Ammon's horn (tissue), 1 donor: ENCODE measurements around the gene POF1B.
"Not testable (repeated sequence)": the region's sequence is repeated elsewhere in the genome, so short reads cannot be mapped to it uniquely, and the experiment has no call there.

Experiments used
- DNase-seq: peaks from one replicate; pipeline ENCODE4 v3.0.0-alpha.2; 2016; ENCODE audit warnings: low spot score

Gene POF1B, protein sequence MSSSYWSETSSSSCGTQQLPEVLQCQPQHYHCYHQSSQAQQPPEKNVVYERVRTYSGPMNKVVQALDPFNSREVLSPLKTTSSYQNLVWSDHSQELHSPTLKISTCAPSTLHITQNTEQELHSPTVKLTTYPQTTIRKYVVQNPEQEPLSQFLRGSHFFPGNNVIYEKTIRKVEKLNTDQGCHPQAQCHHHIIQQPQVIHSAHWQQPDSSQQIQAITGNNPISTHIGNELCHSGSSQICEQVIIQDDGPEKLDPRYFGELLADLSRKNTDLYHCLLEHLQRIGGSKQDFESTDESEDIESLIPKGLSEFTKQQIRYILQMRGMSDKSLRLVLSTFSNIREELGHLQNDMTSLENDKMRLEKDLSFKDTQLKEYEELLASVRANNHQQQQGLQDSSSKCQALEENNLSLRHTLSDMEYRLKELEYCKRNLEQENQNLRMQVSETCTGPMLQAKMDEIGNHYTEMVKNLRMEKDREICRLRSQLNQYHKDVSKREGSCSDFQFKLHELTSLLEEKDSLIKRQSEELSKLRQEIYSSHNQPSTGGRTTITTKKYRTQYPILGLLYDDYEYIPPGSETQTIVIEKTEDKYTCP

GRCh38 chrX:85379174-85379907 lies at the start of gene POF1B:
TSS of gene POF1B (minus strand) at chrX:85379665. CDS start at chrX:85379454, 211 bp downstream.
- DNase-seq = no peak

DNA sequence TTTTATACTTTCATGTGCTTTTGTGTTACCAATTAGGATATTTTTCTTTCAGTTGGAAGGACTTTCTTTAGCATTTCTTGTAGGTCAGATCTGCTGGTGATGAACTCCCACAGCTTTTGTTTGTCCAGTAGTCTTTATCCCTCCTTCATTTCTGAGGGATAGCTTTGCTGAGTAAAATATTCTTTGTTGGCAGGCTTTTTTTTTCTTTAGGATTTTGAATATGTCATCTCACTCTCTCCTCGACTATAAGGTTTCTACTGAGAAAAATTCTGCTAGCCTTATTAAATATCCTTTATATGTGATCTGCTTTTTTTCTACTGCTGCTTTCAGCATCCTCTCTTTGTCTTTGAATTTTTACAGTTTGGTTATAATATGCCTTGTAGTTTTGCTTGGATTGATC lies 49.6 kb upstream of the POF1B start:
- DNase-seq = no peak

GRCh38 chrX:85419293-85419692 lies 39.8 kb upstream of the POF1B start:
- DNase-seq = no peak

- no peak for DNase-seq
Observed at GRCh38 chrX:85391878-85392238, 12.4 kb upstream of the POF1B start.

GRCh38 chrX:85391185-85391877 lies 11.9 kb upstream of the POF1B start:
- no peak for DNase-seq

- no peak for DNase-seq
Observed at GRCh38 chrX:85381602-85382001, 2.1 kb upstream of the POF1B start.

DNA sequence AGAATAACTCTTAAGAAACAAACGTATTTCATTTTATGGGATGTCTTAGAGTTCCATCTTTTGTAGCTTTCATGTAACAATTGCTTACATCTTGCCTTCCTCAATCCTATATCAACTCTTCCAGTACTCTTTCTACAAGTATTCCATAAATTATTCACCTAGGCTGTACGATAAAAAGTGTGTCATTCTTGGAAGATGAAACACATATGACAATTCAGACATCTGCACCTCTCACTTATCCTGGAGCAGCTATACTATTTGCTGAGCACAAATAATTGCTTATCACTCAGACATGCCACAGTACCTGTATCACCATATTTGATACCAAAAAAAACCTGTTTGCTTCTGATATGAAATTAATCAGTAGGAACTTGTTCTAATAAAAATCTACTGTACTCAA lies 1.0 kb downstream of the POF1B start:
- no peak for DNase-seq

- DNase-seq = no peak
Observed at GRCh38 chrX:85375333-85375738, 4.1 kb downstream of the POF1B start.

DNA sequence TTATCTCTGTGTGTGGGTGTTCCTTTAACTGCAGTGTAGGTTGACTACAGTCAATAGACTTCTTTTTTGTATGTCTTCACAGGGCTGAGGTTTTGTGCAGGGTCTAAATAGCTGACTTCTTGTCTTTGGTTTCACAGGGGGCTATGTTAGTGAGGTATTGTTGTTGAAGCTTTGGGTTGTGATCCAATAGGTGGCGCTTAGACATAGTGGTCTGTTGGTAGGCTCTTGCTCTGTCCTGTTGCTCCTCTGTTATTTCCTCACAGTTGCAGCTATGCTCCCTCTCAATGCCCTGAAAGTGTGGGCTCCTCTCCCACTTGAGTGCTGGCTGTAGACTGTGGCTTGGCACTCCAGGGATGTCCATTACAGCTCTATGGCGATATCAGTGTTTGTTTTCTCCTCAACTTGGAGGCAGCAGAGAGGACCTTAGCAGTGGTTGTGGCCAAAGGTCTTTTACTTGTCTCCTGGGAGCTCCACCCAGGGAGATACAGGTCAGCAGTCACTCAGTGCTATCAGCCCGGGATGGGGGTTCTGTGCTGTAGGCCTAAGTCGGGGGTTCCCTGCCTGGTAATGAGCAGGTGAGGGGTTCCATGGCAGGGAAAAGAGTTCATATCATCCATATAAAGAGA lies 14.0 kb downstream of the POF1B start:
- DNase-seq = no peak

DNA sequence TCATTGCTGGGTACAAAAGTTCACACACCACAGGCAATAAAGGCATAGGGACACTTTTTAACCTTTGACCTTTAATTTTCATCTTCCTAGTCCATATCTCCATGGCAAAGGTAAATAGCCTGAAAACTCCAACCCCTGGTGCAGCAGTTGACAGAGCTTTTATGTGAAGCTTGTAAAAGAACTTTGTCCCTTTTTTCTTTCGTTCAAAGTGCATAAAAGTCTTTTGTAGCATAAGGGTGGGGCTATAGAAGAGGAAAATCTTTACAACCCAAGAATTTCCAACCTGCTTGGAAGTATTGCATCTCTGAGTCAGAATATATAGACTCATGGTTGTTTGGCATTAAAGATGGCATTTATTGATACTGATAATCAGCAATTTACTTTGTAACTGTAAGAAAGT lies 20.4 kb downstream of the POF1B start:
- no peak for DNase-seq

DNA sequence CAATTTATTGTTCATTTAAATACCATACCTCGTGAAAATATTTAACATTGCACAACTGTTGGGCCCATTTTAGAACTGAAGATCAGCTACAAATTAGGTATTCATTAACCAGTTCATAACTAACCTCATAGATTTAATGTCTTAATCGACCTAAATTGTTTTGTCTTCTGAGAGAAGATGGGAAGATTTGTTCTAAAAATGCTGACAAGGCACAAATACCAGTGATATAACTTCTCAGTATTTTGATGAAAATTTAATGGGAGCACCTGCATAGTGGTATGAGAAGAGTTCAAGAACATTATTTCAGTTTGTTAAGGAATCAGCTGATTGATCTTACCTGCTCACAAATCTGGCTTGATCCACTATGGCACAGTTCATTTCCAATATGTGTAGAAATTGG lies 33.9 kb downstream of the POF1B start:
- DNase-seq = no peak

GRCh38 chrX:85327060-85327333 lies 52.5 kb downstream of the POF1B start:
- DNase-seq = no peak

DNA sequence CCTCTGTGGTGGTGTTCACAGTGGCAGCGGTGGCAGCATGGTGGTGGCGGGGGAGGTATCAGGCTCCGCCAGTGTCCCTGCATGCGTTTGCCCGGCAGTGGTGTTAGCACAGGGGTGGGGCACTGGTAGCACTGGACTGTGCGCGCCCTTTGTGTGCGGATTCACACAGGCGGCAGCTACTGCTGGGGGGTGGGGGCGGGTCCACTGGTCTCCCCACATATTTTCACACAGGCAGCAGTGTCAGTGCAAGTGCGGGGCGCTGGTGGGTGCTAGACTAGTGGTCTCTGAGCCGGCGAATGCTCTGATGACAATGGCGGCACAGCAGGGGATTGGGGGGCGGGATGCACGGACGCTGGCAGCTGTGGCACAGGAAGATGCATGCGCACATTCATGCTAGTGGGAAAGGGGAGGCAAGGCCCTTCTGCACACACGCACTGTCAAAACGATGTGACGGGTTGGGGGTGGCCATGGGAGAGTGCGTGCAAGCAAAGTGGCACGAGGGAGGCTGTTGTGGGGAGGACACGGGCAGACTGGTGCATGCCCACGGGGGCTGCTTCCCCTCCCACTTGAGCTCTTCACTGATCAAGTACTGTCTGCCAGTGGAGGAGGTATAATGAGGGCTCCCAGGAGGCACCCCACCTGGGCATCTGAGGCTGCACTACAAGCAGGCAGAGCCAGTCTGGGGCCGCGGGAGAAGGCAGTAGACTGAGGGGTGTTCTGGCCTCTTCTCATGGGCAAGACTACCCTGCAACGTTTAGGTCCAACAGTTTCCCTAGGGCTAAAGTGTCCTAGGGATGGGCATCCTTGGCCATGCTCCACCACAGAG lies 53.0 kb downstream of the POF1B start:
- no peak for DNase-seq

GRCh38 chrX:85311348-85311747 lies 68.1 kb downstream of the POF1B start:
- DNase-seq = not testable (repeated sequence)

- no peak for DNase-seq
Observed at GRCh38 chrX:85309717-85310116, 69.7 kb downstream of the POF1B start.

DNA sequence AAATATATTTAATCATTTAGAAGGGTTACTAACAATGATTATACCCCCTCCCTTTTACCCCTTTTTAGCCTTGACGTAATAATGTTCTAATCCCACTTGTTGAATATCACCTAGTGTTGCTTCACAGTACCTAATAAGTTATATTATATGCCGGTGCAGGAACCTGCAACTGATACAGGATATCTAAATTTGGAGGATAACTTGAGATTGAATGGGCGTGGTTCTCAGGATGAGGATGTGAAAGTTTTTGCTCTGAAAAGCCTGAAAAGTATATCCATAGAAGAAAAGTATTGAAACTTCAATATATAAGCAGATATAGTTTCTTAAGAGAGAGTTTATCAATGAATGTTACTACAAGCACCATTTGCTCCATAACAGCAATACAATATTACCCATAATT lies 75.9 kb downstream of the POF1B start:
- no peak for DNase-seq

GRCh38 chrX:85288992-85289723 lies 90.3 kb downstream of the POF1B start:
- DNase-seq = no peak

GRCh38 chrX:85285286-85285685 lies 94.2 kb downstream of the POF1B start:
- not testable (repeated sequence) for DNase-seq

DNA sequence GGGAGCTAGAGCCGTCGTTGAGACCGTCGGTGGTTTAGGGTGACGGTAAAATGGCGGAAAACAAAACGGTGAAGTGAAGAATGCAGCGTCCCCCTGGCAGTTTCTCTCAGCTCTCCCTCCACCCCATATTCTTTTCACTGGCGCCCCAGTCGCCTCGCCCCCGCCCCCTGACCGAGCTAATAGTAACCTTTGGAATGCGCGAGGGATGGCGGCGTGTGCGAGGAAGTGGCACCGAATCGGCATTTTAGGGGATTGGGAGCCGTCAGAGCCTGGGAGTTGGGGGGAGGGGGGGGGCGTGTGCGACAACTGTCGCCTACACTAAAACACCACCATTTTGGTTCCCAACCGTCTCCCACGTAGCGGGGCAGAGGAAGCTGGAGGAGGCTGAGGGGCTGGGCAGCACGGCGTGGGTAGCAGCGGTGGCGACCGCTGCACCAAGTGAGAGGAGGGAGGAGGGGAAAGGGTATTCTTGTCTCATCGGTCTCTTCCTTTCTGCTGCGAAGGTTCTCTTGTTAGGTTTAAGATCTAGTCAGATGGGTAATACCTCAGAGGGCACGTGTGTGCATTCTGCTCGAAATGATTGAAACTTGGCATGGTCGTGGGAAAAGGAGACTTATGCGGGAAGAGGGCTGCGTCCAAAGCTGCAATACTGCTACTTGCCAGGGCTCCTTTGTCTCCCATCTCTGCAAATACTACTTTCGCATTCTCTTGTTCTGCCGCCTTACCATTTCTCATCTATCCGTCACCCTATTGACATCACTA lies 134.8 kb downstream of the POF1B start:
- peak; percentile 12 for DNase-seq
